GM19240 (cell line): ENCODE results near the gene SAMD3.
"Not testable (repeated sequence)": the region's sequence is repeated elsewhere in the genome, so short reads cannot be mapped to it uniquely, and the experiment has no call there.

Source experiments
- DNase-seq: peaks from one replicate; pipeline ENCODE4 v3.0.0; 2011; ENCODE audit warnings: low spot score; ENCODE audit not compliant: insufficient read length

SAMD3 gene

DNA sequence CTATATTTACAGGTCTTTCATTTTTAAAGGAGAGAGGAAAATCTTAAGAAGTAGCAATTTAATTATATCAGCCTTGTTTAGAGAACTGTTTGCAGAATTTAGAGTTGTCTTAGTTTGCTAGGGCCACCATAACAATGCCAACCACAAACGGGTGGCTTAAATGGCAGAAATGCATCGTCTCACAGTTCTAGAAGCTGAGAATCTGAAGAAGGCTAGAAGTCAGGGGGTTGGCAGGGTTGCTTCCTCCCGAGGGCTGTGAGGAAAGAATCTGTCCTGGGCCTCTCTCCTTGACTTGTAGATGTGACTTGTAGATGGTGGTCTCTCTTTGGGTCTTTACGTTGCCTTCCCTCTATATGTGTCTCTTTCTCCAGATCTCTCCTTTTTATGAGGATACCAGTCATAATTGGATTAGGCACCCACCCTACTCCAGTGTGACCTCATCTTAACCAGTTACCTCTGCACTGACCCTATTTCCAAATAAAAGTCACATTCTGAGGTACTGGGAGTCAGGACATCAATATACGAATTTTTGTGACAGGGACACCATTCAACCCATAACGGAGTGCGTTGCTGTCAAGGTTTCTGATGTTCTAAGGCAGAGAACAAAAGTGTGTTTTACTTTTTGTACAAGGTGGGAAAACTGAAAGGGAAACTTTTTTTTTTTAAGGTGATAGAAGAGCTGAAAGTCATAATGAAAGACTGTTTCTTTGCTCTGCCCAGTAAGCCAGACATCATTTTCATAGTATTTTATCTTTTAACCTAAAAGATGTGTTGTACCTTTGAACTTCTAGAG, 84.4 kb downstream of the SAMD3 start:
- no peak for DNase-seq

DNA sequence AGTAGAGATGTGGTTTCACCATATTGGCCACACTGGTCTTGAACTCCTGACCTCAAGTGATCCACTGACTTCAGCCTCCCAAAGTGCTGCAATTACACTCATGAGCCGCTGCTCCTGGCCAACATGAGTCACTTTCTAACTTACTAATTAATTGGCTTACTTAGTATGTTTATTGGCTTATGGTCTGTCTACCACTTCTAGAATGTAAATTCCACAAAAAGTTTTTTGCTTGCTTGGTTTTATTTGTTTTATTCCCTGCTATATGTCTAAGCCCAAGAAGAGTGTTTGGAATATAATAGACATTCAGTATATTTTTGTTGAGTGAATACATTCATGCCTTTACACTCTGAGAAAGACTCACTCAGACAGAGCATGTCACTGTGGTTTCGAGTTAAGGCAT, 86.0 kb downstream of the SAMD3 start:
- DNase-seq: no peak

DNA sequence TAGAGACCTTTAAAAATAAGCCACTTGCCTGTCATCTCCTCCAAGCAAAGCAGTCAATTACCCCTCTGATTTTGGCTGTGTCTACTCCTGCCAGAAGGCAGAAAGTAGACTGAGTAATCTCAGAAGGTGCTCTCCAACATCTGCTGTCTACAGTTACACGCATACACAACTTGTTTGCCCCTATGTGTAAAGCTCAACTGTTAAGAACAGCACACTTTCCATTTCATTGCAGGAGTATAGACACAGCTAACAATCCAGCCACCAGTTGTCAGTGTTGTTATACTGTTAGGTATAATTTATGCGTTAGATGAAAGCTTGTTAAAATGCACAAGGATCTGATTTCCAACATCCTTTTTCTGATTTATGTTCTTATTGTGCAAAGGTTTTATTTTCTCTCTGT, 88.2 kb downstream of the SAMD3 start:
- DNase-seq: no peak

DNA sequence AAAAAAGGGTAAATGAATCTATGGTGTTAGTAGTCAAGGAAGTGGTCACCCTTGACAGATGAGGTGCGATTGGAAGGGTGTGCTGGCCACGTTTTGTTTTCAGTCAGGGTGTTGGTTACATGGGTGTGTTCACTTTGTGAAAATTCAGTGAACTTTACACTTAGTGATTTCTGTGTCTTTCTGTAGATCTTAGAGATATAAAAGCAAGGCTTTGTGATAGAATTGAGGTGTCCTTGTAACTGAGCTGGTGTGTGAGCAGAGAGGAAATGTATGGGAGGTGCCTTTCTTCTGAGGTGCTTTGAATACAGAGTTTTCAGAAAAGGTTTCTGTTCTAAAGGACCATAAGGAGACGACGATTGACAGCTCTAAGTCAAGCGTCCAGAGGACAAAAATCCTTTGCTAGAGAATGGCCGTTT, 90.5 kb downstream of the SAMD3 start:
- DNase-seq: no peak

DNA sequence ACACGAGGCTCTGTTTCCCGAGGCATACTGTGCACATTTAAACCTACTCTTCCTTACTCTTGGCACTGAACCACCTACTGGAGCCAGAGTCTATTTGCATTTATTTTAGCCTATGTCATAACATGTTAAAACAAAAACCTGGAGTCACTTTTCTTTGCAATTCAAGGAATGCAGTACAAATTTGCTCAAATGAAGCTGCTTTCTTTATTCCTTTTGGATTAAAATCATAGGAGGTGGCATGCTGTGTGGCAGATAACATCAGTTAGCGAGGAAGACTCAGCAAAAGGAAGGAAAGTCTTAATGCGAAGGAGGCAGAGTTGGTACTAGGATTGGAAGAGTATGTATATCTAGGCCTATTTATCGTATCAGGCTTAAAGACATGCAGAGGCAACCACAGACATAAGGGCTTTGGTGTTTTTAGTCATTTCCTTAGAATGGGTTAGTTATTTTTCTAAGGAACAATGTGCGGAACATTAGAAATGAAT, 92.9 kb downstream of the SAMD3 start:
- DNase-seq: no peak

DNA sequence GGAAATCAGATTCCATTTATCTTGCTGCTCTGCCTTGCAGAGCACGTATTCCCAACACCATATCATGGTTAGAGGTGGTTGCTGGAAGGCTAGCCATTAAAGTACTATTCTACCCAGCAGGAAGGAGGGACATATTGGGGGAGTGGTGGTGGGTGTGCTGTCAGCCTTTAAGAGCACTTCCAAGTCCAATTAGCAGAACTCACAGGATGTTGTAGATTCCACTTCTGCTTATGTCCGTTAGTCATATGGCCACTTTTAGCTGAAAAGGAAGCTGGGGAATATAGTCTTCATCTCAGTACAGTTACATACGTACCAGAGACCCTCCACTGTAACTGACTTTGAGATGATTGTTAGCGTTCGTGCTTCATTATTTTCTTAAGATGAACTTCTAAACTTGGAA, 94.4 kb downstream of the SAMD3 start:
- DNase-seq: no peak

DNA sequence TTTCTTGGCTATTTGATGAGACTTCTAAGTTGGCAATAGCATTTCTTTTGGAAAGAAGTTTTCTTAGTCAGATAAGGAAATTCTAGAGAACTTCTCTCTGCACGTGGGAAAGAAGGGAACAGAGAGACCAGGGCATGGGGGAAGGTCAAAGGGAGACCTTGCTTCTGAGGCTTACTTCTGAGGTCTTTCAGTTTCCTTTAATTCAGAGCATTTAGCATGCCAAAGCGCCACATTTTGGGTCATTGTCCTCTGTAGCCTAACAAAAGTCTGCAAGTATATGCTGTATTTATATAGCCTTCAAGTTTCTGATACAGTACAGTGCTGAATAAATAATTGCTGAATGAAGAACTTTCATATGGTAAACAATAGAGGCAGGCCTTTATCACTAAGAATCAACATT, 95.6 kb downstream of the SAMD3 start:
- DNase-seq: no peak

DNA sequence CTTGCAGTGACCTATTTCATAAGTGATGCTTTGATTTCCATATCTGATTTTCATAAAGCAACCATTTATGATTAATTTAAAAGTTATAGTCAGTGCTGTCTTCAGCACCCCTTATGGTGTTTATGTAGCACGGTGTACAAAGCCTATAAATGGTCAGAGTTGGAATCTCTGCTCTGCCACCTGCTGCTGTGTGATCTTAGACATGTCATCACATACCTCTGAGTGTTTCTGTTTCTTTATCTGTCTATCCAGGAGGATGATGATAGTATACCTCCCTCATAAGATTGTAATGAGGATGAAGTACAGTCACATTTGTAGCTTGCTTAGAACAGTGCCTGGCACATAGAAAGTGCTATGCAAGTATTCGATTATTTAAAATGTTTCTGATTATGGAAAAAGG, 100.5 kb downstream of the SAMD3 start:
- DNase-seq: no peak

DNA sequence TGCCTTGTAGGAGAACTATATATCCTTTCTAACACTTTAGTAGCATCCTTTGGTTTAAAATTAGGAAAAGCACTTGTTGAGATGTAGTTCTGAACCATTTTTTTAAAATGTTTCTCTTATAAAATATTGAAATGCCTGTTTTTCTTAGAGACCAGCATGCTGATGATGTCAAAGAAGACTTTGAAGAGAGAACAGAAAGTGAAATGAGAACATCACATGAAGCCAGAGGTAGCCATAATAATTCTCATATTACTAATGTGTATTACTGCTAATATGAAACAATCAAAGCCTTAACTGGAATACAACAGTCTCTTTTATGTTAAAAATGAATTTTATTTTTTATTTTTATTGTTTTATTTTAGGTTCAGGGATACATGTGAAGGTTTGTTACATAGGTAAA, 102.0 kb downstream of the SAMD3 start:
- DNase-seq: no peak

DNA sequence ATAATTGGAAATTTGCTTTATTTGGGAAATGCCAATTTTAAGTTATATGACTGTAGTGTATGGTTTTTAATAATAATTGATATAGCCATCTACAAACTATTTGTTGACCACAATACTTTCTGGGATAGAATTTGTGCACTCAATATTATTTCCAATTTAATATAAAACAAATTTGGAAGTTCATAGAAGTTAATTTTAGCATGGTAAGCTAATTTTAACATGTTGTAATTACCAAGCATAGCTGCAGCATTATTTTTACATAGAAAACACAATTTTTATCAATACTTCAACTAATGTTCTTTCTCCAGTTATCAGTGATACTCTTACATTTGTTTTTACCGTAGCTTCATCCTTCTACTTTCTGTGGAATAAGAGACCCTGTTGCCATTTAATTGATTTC, 103.5 kb downstream of the SAMD3 start:
- DNase-seq: no peak

DNA sequence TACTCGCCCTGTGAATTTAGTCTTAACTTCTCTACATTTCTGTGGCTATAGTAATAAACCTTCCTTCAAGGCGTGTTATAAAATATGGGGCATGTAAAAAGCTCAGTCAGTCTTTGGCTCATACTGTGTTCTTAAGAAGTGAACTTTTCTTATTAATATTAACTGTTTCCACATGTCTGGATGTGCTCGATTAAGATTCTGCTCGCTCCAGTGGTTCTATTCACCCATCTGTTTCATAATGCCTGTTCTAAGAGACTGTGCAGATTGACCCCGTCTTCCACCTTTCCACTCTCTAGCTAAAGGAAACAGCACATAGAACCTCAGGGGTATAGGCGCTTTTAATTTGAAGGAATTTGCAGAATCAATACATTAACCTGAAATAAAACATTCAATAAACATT, 104.5 kb downstream of the SAMD3 start:
- DNase-seq: no peak

DNA sequence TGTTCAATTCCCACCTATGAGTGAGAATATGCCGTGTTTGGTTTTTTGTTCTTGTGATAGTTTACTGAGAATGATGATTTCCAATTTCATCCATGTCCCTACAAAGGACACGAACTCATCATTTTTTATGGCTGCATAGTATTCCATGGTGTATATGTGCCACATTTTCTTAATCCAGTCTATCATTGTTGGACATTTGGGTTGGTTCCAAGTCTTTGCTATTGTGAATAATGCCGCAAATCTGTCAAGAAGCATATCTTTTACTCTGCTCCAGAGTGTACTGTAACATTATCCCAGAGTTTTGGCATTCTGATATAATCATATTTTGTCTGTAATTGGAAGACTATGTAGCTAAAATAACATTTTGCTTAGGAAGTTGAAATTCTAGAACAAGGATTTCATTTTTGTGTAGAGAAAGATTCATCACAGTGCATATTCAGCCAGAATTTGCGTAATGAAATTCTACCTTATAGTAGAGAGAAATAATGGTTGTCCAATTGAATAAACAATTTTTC, 105.5 kb downstream of the SAMD3 start:
- not testable (repeated sequence) for DNase-seq

DNA sequence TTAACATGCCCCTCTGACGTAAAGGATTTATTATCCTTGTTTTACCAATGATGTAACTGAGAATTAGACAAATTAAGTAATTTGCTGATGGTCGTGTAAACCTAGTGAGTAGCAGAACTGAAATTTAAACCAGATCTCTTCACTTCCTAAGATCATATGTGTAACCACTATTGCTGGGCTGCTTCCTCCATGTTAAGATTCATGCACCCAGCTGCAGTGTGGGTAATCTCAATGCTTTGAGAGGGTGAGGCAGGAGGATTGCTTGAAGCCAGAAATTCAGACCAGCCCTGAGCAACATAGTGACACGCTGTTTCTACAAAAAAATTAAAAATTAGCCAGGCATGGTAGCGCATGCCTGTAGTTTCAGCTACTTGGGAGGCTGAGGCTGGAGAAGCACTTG, 106.5 kb downstream of the SAMD3 start:
- DNase-seq: no peak

DNA sequence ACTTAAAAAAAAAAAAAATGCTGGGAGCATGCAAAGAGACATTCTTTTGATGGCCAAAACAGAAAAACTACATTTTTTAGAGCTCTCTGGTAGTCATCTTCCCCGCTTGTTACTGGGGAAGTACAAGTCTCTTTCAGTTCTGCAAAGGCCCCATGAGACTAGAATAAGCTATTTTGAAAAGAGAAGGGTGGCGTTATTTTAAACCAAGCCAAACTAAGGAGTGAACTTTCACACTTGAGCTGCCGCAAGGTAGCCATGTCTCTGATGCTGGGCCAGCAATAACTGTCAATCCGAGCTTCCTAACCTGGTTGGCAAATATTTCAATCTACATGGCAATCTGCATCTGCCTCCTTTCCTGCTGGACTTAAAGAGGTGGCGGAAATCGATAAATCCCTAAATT, 107.7 kb downstream of the SAMD3 start:
- DNase-seq: no peak

DNA sequence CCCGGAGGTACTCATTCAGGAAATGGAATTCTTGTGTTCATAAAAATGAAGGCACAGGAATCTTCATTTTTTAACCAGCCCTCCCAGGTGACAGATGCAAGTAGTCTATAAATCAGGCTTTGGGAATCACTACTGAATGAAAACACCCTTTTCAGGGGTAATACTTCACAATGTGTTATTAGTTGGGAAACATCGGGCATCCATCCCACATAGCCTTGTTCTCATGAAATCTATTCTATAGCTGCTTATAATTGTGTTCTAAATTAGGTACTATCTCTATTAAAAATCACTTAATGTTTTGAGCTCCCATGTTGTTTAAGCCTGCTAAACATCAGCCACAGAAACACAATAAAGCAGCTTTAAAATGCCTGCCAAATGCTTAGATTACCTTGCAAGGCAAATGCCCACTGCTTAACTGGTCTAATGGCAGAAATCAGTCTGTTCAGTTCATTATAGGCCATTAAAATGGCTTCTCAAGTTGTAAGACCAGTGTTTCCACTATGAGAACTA, 109.5 kb downstream of the SAMD3 start:
- no peak for DNase-seq

DNA sequence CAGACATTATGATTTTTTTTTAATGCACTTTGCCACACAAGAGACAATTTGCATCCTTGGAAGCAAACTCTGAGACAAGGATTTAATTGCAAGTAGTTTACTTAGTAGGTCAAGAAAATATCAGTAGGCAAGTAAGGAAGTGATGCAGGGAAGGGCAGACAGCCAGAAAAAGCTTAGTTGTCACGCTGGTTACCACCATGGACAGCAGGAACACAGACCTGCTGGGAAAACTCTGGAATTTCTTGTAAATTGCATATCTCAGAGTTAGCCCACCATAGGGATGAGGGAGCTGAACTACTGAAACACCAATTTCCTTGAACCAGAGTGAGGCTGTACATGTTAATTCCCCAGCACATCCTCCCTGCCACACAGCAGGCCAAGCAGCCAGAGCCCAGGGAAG, 111.7 kb downstream of the SAMD3 start:
- DNase-seq: no peak

DNA sequence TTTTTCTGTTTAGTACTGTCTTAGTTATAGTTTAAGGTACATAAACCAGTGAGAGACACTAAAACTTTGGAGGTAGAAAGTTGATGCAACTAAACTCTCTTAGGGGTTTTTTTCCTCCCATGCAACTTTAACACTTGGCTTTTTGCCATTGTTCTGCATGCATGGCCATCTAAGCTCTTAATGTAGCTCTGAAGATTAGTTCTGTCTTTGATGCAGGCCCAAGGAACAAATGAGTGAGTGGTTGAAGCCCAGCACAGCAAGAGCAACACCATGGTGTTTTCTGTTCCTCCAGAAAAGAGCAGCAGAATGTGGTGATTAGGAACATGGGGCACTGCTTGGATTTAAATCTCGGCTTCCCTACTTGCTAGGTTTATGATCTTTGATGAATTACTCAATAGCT, 115.0 kb downstream of the SAMD3 start:
- no peak for DNase-seq

DNA sequence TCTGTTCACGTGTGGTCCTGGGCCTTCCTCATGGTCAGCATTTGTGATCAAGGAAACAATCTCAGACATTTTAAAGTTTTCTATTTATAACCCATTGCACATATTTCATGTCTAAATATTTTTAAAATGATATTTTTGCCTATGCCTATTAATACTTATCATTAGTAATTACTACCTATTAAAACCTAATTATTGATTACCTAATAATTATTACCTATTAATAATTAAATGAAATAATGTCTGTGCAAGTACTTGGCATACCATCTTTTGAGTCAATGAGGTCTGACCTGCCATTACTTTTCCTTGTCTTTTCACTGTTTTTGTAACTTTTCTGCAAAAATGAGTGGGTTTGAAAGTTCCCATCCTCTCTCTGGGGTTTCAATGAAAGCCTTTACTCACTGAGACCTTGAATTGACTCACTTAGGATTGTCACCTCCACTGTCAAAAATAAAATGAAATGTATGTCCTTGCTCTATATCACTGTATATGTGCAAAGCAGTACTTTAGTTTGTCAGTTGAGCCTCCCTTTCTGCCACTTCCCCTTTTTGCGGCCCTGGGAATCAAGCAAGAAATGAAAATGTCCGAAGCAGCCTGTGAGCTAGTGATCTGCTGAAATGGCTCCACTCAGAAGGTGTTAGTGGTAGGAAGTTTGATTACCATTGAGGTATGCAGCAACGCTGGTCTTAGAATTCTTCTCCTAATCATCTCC, 116.6 kb downstream of the SAMD3 start:
- DNase-seq: no peak

DNA sequence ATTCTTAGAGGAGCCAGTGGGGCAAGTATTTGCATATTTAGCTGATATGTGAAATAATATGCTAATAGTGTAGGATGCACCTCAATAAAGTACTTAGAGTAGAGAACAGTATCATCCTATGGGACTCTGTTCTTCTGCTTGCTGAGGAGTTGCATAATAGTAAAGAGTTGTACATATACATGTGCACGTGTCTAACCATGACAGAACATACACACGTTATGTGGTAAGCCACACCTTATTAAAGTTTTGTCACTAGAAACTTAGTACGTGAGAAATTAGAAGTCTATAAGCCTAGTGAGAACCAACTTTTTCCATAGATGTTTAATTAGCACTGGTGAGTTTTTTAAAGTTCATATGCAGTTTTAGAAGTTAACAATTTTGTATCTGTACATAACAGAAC, 123.6 kb downstream of the SAMD3 start:
- DNase-seq: no peak

DNA sequence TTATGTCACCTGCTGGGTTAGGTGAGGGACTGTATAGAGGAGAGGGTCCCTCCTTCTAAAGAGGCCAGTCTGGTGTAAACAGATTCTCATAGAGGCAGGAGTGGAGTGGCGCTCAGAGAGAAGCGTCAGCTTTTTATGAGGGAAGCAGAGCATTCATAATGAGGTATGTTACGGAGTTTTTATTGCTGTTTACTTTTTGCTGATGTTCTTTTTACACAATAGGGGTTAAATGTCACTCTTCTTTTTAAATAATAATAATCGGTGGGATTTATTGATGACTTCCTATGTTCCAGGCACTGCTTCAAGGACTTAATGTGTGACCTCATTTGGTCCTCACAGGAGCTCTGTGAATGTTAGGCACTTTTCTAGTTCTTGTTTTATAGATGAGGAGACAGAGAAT, 124.4 kb downstream of the SAMD3 start:
- no peak for DNase-seq
